Measurements from ENCODE around the gene TEX53.

TEX53 gene

GRCh38 chr9:114613087-114613486 lies 44.5 kb downstream of the TEX53 start:
- H3K4me2 ChIP-seq (ENCODE audit: low read depth, low read length, poor library complexity, severe bottlenecking), result peak overlapping the region; percentile 91
- peaks cover 44% of the 10 kb centered on the region for H3K4me1 ChIP-seq (ENCODE audit: insufficient read depth, low read length, poor library complexity, severe bottlenecking)
- H3F3A ChIP-seq (ENCODE audit: low read depth), result no peaks in the 10 kb centered on the region
- TF ChIP-seq EZH2phosphoT487 (IDR thresholded peaks at IDR 0.05; ENCODE audit: borderline replicate concordance) (no peak), CTCF (conservative IDR thresholded peaks at IDR 0.05; ENCODE audit: low read length) (no peak)
- no peak overlapping the region for H2AFZ ChIP-seq (ENCODE audit: low read length)
- peaks cover 43% of the 10 kb centered on the region for H3K79me2 ChIP-seq (ENCODE audit: insufficient read depth, low read length)
- H3K9me3 ChIP-seq (ENCODE audit: insufficient read depth, low read depth, low read length), result no peaks in the 10 kb centered on the region
- peak overlapping the region; percentile 80 for H3K4me3 ChIP-seq (ENCODE audit: low read length, poor library complexity, severe bottlenecking)
- no peaks in the 10 kb centered on the region for H3K27me3 ChIP-seq (ENCODE audit: insufficient read depth, low read length, poor library complexity, severe bottlenecking)
- H3K36me3 ChIP-seq (ENCODE audit: insufficient read depth, low read length), result peaks cover 1% of the 10 kb centered on the region; the same call in 1 of the 2 replicates
- H4K20me1 ChIP-seq (ENCODE audit: insufficient read depth, low read length, poor library complexity, severe bottlenecking), result peaks cover 4% of the 10 kb centered on the region
- no peaks in the 10 kb centered on the region for H3K9me2 ChIP-seq (replicated peaks; ENCODE audit: low read depth, low read length)
- peak overlapping the region; percentile 85 for H3K9ac ChIP-seq (ENCODE audit: low read depth, low read length, poor library complexity, severe bottlenecking)

GRCh38 chr9:114612272-114612923 lies 45.2 kb downstream of the TEX53 start:
- Histone ChIP-seq H3K79me2 (ENCODE audit: insufficient read depth, low read length) (peaks cover 42% of the 10 kb centered on the region), H3K36me3 (ENCODE audit: insufficient read depth, low read length) (no peaks in the 10 kb centered on the region), H4K20me1 (ENCODE audit: insufficient read depth, low read length, poor library complexity, severe bottlenecking) (peaks cover 4% of the 10 kb centered on the region), H3K4me2 (ENCODE audit: low read depth, low read length, poor library complexity, severe bottlenecking) (peak overlapping the region; percentile 91), H3K4me3 (ENCODE audit: low read length, poor library complexity, severe bottlenecking) (peak overlapping the region; percentile 80), H3K9me3 (ENCODE audit: insufficient read depth, low read depth, low read length) (no peaks in the 10 kb centered on the region), H2AFZ (ENCODE audit: low read length) (peak overlapping the region; percentile 63), H3K9me2 (replicated peaks; ENCODE audit: low read depth, low read length) (no peaks in the 10 kb centered on the region), H3K9ac (ENCODE audit: low read depth, low read length, poor library complexity, severe bottlenecking) (peak overlapping the region; percentile 85), H3K4me1 (ENCODE audit: insufficient read depth, low read length, poor library complexity, severe bottlenecking) (peaks cover 44% of the 10 kb centered on the region), H3F3A (ENCODE audit: low read depth) (no peaks in the 10 kb centered on the region), H3K27me3 (ENCODE audit: insufficient read depth, low read length, poor library complexity, severe bottlenecking) (no peaks in the 10 kb centered on the region)
- TF ChIP-seq CTCF (conservative IDR thresholded peaks at IDR 0.05; ENCODE audit: low read length) (no peak), EZH2phosphoT487 (IDR thresholded peaks at IDR 0.05; ENCODE audit: borderline replicate concordance) (no peak)

- no peaks in the 10 kb centered on the region for H3F3A ChIP-seq (ENCODE audit: low read depth)
- H3K4me1 ChIP-seq (ENCODE audit: insufficient read depth, low read length, poor library complexity, severe bottlenecking), result peaks cover 38% of the 10 kb centered on the region
- no peaks in the 10 kb centered on the region for H3K9me3 ChIP-seq (ENCODE audit: insufficient read depth, low read depth, low read length)
- H3K4me2 ChIP-seq (ENCODE audit: low read depth, low read length, poor library complexity, severe bottlenecking), result peak overlapping the region; percentile 91
- H2AFZ ChIP-seq (ENCODE audit: low read length), result peak overlapping the region; percentile 63
- no peaks in the 10 kb centered on the region for H3K36me3 ChIP-seq (ENCODE audit: insufficient read depth, low read length)
- H3K9ac ChIP-seq (ENCODE audit: low read depth, low read length, poor library complexity, severe bottlenecking), result peak overlapping the region; percentile 85
- H3K4me3 ChIP-seq (ENCODE audit: low read length, poor library complexity, severe bottlenecking), result peak overlapping the region; percentile 80
- H4K20me1 ChIP-seq (ENCODE audit: insufficient read depth, low read length, poor library complexity, severe bottlenecking), result peaks cover 4% of the 10 kb centered on the region
- H3K27me3 ChIP-seq (ENCODE audit: insufficient read depth, low read length, poor library complexity, severe bottlenecking), result no peaks in the 10 kb centered on the region
- peaks cover 42% of the 10 kb centered on the region for H3K79me2 ChIP-seq (ENCODE audit: insufficient read depth, low read length)
- TF ChIP-seq EZH2phosphoT487 (IDR thresholded peaks at IDR 0.05; ENCODE audit: borderline replicate concordance), result no peak
- no peak for TF ChIP-seq CTCF (conservative IDR thresholded peaks at IDR 0.05; ENCODE audit: low read length)
- H3K9me2 ChIP-seq (replicated peaks; ENCODE audit: low read depth, low read length), result no peaks in the 10 kb centered on the region
Measured at GRCh38 chr9:114611516-114612271, 45.9 kb downstream of the TEX53 start.
